NCI-H748 (cell line): ENCODE measurements around the gene PXYLP1.
"Not testable (repeated sequence)": the region's sequence is repeated elsewhere in the genome, so short reads cannot be mapped to it uniquely, and the experiment has no call there.

Source experiments
- DNase-seq: peaks from one replicate; lab custom pipeline; 2025; ENCODE audit not compliant: unreplicated experiment; lab: John Stamatoyannopoulos, UW

Gene PXYLP1

DNA sequence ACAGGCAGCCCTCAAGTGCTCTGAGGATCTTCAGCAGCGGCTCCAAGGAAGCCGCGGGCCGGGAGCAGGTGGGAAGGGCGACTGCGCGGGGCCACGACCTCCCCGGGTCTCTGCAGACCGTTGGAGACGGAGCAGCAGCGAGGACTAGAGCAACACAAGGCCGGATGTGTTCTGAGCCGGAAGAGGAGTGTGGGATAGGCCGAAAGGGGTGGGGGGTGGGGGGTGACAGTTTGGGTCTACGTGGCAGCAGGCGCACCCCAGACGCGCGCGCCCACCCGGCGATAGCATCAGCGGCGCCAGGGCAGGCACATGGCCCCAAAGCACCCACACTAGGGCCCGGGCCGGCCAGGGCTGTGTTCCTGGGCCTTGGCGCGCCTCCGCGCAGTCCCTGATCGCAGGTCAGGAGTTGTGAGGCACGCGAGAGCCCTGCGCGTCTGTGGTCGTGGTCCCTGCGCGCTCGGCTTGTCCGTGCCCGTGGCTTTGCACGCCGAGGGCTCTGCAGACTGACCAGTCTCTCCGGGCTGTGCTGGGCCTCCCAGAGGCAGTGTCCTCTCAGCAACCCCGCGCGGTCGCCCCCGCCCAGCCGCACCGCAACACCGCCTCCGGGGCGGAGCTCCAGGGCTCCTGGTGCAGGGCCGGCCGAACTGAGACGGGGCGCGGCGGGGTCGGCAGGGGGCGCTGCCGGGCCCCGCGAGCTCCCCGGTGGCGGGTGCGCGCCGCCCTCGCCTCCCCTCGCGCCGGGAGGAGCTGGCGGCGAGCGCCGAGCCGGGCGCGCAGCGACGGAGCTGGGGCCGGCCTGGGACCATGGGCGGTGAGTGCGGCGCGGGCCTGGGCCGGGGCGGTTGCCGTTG, at the start of gene PXYLP1:
Gene PXYLP1, plus strand, starts transcription at position 725 of the 851 bp plus-strand sequence. CDS start 28,351 bp downstream, outside the sequence.
- DNase-seq, result peak; percentile 82

GRCh38 chr3:141183606-141184005, 48.0 kb upstream of the PXYLP1 start:
- DNase-seq, result no peak

DNA sequence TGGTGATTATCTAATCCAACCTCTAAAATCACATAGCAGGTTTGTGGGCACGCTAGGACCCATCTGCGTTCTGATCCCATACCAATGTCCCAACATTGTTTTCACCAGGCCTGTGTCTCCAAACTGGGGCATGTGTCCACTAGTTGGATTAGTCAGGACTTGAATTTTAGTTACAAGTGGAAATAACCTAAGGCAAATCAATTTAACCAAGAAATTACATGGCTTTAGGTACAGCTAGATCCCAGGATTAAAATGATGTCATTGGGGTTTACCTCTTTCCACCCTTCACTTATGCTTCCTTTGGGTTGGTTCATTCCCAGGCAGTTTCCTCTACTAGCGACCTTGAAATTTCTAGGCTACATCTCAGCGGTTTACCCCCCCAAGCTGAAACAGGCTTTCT, 47.2 kb upstream of the PXYLP1 start:
- DNase-seq, result no peak

- DNase-seq, result no peak
These were observed 40.4 kb upstream of the PXYLP1 start for GRCh38 chr3:141191097-141191749.

GRCh38 chr3:141192345-141192744, 39.3 kb upstream of the PXYLP1 start:
- DNase-seq, result peak; percentile 81

DNA sequence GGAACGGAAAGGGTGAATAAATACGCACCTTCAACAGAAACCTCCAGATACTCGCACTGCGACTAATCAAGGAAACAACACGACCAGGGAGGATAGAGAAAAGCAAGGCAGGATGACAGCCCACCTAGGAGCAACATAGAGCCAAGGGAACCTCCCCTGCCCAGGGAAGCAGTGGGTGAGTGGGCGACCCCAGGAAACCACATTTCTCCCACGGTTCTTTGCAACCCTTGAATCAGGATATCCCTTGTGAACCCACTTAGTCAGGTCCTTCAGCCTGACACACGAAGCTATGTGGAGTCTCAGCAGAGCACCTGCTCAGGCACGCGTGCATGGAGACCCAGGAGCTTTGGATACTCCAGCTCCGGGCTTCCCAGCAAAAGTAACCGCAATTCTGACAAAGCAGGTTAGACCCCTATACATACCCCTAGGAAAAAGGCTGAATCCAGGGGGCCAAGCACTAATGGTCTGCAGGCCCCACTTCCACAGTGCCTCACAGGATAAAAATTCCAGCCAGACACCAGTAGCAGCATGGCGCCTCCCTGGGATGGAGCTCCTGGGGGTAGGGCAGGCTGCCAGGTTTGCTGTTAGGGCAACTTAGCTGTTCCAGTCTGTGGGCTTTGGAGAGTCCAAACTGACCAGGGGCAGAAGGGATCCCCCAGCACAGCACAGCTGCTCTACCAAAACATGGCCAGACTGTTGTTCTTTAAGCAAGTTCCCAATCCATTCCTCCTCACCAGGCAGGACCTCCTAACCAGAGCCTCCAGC, 38.4 kb upstream of the PXYLP1 start:
- no peak for DNase-seq

DNA sequence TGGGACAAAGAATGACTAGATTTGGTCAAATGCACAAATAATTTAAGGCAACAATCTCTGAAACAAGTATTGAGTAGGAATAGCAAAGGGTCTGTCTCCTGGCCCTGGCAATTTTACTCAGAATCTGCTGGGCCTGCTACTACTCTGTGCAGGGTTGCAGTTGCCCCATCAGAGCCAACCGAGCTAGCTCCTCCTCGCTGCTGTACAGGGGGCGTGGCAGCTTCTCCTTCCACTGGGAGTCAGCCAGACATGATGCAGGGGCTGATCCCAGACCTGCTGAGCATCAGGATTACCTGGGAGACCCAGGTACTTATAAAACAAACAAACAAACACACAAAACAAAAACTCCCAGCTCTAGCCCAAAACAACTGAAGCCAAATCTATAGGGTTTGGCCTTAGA, 30.5 kb upstream of the PXYLP1 start:
- DNase-seq, result peak; percentile 24

DNA sequence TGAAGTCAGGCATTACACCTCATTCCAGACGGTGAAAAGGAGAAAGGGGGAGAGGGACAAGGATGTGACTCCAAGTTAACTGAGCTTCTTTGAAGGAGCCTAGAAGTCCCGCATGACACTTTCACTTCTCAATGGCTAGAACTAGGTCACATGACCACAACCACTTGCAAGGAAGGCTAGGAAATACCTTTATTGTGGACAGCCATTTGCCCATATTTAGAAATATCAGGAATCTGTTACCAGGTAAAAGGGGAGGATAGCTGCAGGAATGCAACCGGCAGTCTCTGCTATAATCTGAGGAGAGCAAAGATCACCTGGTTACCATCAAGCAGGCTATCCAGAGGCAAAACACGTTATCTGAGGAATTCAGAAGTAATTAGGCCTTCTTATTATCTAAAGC, 28.9 kb upstream of the PXYLP1 start:
- DNase-seq, result no peak

DNA sequence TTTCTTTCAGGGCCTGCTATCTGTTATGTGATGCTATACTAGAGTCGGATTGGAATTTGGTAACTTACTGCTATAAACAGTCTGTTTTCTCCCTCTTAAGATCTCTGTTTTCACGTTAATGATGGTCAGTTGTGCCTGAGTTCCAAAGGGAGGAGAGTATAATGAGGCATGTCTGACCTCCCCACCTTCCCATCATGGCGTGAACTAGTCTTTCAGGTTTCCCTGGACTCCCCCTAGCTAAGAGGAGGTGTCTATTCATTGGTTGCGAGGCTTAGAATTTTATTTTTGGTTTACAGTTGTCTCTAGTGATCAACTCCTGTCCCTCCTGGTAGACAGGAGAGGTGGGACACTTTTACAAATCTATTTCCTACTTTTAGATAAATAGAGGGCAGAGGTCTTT, 27.8 kb upstream of the PXYLP1 start:
- no peak for DNase-seq

DNA sequence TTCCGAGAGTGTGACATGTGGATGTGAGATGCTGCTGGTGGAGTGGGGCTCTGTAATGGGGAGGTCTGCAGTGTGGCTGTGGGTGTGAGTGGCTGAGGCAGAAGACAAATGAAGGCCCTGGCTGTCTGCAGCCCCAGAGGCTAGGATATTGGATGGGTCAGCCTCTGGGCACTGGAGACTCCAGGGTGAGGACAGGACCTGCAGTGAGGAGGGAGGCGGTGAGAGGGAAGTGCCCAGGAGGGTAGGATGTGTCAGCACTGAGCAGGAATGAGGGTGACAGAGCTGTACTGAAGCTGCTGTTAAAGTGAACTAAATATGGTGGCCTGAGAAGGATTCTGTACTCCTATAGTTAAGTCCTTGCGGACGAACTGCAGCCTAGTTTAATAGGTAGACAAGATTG, 27.3 kb upstream of the PXYLP1 start:
- DNase-seq, result no peak

DNA sequence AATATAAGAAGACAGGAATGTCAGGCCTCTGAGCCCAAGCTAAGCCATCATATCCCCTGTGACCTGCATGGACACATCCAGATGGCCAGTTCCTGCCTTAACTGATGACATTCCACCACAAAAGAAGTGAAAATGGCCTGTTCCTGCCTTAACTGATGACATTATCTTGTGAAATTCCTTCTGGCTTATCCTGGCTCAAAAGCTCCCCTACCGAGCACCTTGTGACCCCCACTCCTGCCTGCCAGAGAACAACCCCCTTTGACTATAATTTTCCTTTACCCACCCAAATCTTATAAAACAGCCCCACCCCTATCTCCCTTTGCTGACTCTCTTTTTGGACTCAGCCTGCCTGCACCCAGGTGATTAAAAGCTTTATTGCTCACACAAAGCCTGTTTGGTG, 20.3 kb upstream of the PXYLP1 start:
- DNase-seq, result not testable (repeated sequence)

DNA sequence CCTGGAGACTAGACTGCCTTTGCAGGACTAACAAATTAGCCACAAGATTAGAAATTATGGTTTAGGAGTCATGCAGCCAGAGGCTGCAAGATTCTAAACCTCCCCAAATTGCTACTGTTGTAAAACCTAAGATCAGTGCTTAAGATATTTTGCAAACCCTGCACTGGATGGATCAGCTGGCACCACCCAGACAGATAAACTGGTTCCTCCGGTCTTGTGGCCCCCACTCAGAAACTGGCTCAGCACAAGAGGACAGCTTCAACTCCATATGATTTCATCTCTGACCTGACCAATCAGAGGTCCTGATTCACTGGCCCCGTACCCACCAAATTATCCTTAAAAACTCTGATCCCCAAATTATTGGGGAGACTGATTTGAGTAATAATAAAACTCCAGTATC, 19.5 kb upstream of the PXYLP1 start:
- DNase-seq, result no peak

DNA sequence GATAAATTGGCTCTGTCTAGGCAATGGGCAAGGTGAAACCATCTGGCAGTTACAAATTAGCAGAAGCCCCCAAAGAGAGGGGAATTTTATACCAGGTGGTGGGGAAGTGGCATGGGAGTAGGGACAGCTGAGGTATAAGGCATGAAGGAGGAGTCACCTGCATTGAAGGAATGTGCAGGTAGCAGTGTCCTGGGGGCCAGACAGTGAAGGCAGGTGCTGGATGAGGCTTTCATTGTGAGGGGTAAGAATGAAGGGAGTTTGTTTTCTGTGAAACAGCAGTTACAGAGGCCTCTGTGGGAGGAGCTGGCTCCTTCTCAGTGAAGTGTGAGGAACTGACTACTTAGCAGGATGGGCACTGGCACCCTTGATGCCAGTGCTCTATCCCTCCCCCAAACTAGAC, 19.1 kb upstream of the PXYLP1 start:
- DNase-seq, result no peak

DNA sequence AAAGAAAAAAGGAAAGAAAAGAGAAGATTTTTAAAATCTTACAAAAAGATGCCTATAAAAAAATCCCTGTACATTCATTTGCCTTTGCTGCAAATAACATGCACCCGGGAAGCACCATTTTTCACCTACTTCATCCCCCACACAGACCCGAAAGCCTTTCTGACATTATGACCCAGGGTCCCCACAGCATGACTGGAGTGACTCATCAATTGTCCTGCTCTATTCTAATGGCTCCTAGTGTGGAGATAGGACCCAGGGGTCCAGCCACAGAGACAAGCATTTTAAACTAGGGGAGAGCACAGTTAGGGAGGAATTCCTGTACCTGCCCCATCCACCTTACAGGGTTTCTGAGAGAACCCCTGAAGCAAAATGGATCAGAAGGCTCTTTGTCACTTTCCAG, 14.7 kb upstream of the PXYLP1 start:
- no peak for DNase-seq

GRCh38 chr3:141217389-141217788, 14.2 kb upstream of the PXYLP1 start:
- DNase-seq, result no peak

- DNase-seq, result no peak
These were observed 13.3 kb upstream of the PXYLP1 start for GRCh38 chr3:141218162-141218835.

GRCh38 chr3:141218926-141219325, 12.7 kb upstream of the PXYLP1 start:
- no peak for DNase-seq

DNA sequence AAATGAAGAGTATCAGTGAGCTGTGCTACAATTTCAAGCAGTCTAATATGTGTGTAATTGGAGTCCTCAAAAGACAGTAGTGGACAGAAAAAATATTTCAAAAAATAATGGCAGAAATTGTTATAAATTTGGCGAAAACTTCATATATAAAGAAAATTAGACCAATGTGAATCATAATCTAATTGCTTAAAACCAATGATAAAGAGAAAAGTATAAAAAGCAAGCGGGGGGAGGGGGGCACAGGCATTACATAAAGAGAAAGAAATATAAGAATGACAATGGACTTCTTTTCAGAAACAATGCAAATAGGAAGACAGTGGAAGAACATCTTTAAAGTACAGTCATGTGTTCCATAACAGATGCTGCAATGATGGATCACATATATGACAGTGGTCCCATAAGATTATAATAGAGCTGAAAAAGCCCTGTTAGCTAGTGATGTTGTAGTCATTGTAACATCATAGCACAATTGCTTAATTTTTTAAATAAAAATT, 7.9 kb upstream of the PXYLP1 start:
- no peak for DNase-seq

- DNase-seq, result no peak
These were observed 5.7 kb upstream of the PXYLP1 start for GRCh38 chr3:141225939-141226338.

DNA sequence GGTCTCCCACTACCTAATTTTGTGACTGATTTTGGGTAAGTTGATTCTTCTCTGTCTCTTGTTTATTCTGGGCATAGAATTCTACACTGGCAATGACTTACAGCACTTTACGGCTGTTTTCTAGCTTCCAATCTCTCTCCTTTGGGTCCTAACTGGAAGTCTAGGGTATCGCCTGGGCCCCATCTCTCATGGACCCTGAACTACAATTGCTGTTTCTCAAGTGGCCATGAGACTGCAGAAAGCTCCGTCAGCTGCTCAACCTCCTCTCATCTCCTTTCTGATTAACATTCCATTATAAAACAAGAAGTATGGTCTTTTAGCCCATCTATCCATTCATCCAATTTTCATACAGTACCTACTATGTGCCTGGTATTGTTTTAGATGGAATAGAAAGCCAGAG, 4.4 kb upstream of the PXYLP1 start:
- DNase-seq, result no peak

DNA sequence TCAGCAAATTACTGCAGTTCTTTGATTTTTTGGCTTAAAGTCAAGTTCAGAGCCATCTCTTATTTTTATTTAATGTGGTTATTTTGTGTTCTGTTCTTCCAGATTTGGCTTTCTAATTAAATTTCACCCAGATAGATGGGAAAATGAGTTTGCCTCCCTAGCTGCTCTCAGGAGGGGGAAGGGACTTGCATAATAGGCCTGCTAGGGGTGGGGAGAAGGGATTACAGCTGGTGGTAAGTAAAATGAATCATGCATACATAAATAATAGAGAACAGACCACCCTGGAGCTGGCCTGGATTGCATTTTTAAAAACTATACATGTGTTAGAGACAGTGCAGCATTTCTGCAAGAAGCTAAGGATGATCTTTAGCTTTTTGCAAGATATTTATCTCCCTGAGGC, 3.9 kb upstream of the PXYLP1 start:
- no peak for DNase-seq
